ENCODE measurements around the gene ACAD10. TPM values are rescaled to one million over a fixed set of nuclear protein-coding genes. Genes with fewer than 3 reads are reported as not detected.
A peak's percentile ranks its signal among the peaks of the same experiment; 100 is the strongest.
"Not testable (repeated sequence)": the region's sequence is repeated elsewhere in the genome, so short reads cannot be mapped to it uniquely, and the experiment has no call there.

Gene ACAD10
- total and polyA plus RNA-seq, 3 donors from 2014 or later, result 35.2 to 65.7 (median 58.2) TPM

- Histone ChIP-seq H3K36me3 (ENCODE audit: low read depth, missing control alignments) (no peaks in the 10 kb centered on the region), H3K4me1 (no peaks in the 10 kb centered on the region), H3K9me3 (no peaks in the 10 kb centered on the region), H3K4me3 (no peak overlapping the region), H3K27ac (no peak overlapping the region), H3K27me3 (no peaks in the 10 kb centered on the region)
- WGBS, 2 donors, result 91 to 93% methylated on average over 4 of the region's 4 CpGs
- intact Hi-C loops (cut with DNase I; ENCODE audit: low total_unique reads), result no loop called here
- DNase-seq, result no peak
- no peak for TF ChIP-seq POLR2A (IDR thresholded peaks at IDR 0.05)
- TF ChIP-seq CTCF (IDR thresholded peaks at IDR 0.05), result no peak
These were observed 46.9 kb downstream of the ACAD10 start for GRCh38 chr12:111732786-111733185.

- Histone ChIP-seq H3K4me3 (no peak overlapping the region), H3K4me1 (no peaks in the 10 kb centered on the region), H3K36me3 (ENCODE audit: low read depth, missing control alignments) (no peaks in the 10 kb centered on the region), H3K27me3 (no peaks in the 10 kb centered on the region), H3K9me3 (no peaks in the 10 kb centered on the region), H3K27ac (no peak overlapping the region)
- intact Hi-C loops (cut with DNase I; ENCODE audit: low total_unique reads), result no loop called here
- TF ChIP-seq CTCF (IDR thresholded peaks at IDR 0.05) (no peak), POLR2A (IDR thresholded peaks at IDR 0.05) (no peak)
- 84 to 86% methylated on average over 5 to 8 of the region's 8 CpGs for WGBS, 2 donors
- no peak for DNase-seq
These were observed 47.6 kb downstream of the ACAD10 start for GRCh38 chr12:111733340-111733915.

GRCh38 chr12:111739524-111739923 lies 53.7 kb downstream of the ACAD10 start:
- H3K9me3 ChIP-seq; H3K4me3 ChIP-seq; DNase-seq; intact Hi-C loops (cut with DNase I; ENCODE audit: low total_unique reads); H3K36me3 ChIP-seq (ENCODE audit: low read depth, missing control alignments); H3K27ac ChIP-seq; H3K27me3 ChIP-seq: not testable (repeated sequence)
- 94 to 98% methylated on average over 9 of the region's 9 CpGs for WGBS, 2 donors
- H3K4me1 ChIP-seq, result peaks cover 10% of the 10 kb centered on the region

- WGBS, 2 donors, result 24 to 33% methylated on average over 4 of the region's 4 CpGs
- intact Hi-C loops (cut with DNase I; ENCODE audit: low total_unique reads), result no loop called here
- Histone ChIP-seq H3K4me1 (peaks cover 10% of the 10 kb centered on the region), H3K4me3 (no peak overlapping the region), H3K36me3 (ENCODE audit: low read depth, missing control alignments) (no peaks in the 10 kb centered on the region), H3K9me3 (no peaks in the 10 kb centered on the region), H3K27me3 (no peaks in the 10 kb centered on the region), H3K27ac (peak overlapping the region; percentile 14 to 40)
- DNase-seq, result peak; percentile 64
- no peak for TF ChIP-seq CTCF (IDR thresholded peaks at IDR 0.05)
- TF ChIP-seq POLR2A (IDR thresholded peaks at IDR 0.05), result no peak
These were observed 55.5 kb downstream of the ACAD10 start for GRCh38 chr12:111741235-111741812.

GRCh38 chr12:111745211-111745610 lies 59.4 kb downstream of the ACAD10 start:
- H3K27ac ChIP-seq, result no peak overlapping the region
- TF ChIP-seq CTCF (IDR thresholded peaks at IDR 0.05), result no peak
- 57 to 85% methylated on average over 4 of the region's 4 CpGs for WGBS, 2 donors
- no peaks in the 10 kb centered on the region for H3K27me3 ChIP-seq
- H3K9me3 ChIP-seq, result no peaks in the 10 kb centered on the region
- no peak overlapping the region for H3K4me3 ChIP-seq
- DNase-seq, result no peak
- intact Hi-C loops (cut with DNase I; ENCODE audit: low total_unique reads), result no loop called here
- H3K4me1 ChIP-seq, result peaks cover 10% of the 10 kb centered on the region
- no peaks in the 10 kb centered on the region for H3K36me3 ChIP-seq (ENCODE audit: low read depth, missing control alignments)

Measured in testis (tissue), 3 donors.